ENCODE data around the gene SYT1. TPM values are rescaled to one million over a fixed set of nuclear protein-coding genes. Genes with fewer than 3 reads are reported as not detected.

SYT1 gene
- total RNA-seq, 6 donors from 2014 or later, result 0.52 to 0.67 (median 0.59) TPM; not detected in 3

- no peaks in the 10 kb centered on the region for H3K9me3 ChIP-seq
- WGBS, 2 donors, result 93 to 97% methylated on average over 1 of the region's 1 CpG
- no peak overlapping the region for H3K4me3 ChIP-seq
- DNase-seq, result no peak
- TF ChIP-seq CTCF (IDR thresholded peaks at IDR 0.05), result no peak
- TF ChIP-seq POLR2AphosphoS5 (IDR thresholded peaks at IDR 0.05), result no peak
- no peaks in the 10 kb centered on the region for H3K36me3 ChIP-seq
- H3K4me1 ChIP-seq, result no peaks in the 10 kb centered on the region
- H3K27me3 ChIP-seq, result no peaks in the 10 kb centered on the region
- H3K27ac ChIP-seq, result no peak overlapping the region
- ATAC-seq (ENCODE audit: low FRiP score in 2 of 2), result no peak
Observed at GRCh38 chr12:79071498-79071897, 206.9 kb downstream of the SYT1 start.

- DNase-seq (no peak), ATAC-seq (ENCODE audit: low FRiP score in 2 of 2) (no peak)
- TF ChIP-seq POLR2AphosphoS5 (IDR thresholded peaks at IDR 0.05), result no peak
- no peak for TF ChIP-seq POLR2A (IDR thresholded peaks at IDR 0.05)
- TF ChIP-seq EP300 (IDR thresholded peaks at IDR 0.05), result no peak
- TF ChIP-seq CTCF (IDR thresholded peaks at IDR 0.05), result no peak
- Histone ChIP-seq H3K36me3 (no peaks in the 10 kb centered on the region), H3K27ac (no peak overlapping the region), H3K4me1 (no peaks in the 10 kb centered on the region), H3K9me3 (no peaks in the 10 kb centered on the region), H3K4me3 (no peak overlapping the region), H3K27me3 (no peaks in the 10 kb centered on the region)
- WGBS, 2 donors, result 93 to 94% methylated on average over 2 of the region's 2 CpGs
Observed at GRCh38 chr12:79073506-79073905, 208.9 kb downstream of the SYT1 start.

GRCh38 chr12:79082595-79082994, 218.0 kb downstream of the SYT1 start:
- Histone ChIP-seq H3K9me3 (no peaks in the 10 kb centered on the region), H3K36me3 (no peaks in the 10 kb centered on the region), H3K4me1 (no peaks in the 10 kb centered on the region), H3K27me3 (no peaks in the 10 kb centered on the region), H3K27ac (no peak overlapping the region), H3K4me3 (no peak overlapping the region)
- TF ChIP-seq EP300 (IDR thresholded peaks at IDR 0.05) (no peak), POLR2A (IDR thresholded peaks at IDR 0.05) (no peak), POLR2AphosphoS5 (IDR thresholded peaks at IDR 0.05) (no peak), CTCF (IDR thresholded peaks at IDR 0.05) (no peak)
- ATAC-seq (ENCODE audit: low FRiP score in 2 of 2), result no peak
- no peak for DNase-seq
- 79 to 86% methylated on average over 1 of the region's 1 CpG for WGBS, 2 donors

- H3K27me3 ChIP-seq, result no peaks in the 10 kb centered on the region
Observed at GRCh38 chr12:79083181-79083580, 218.6 kb downstream of the SYT1 start.

More at GRCh38 chr12:79083181-79083580, 218.6 kb downstream of the SYT1 start:
- no peak overlapping the region for H3K4me3 ChIP-seq
- ATAC-seq (ENCODE audit: low FRiP score in 2 of 2) (no peak), DNase-seq (no peak)
- TF ChIP-seq POLR2AphosphoS5 (IDR thresholded peaks at IDR 0.05) (no peak), POLR2A (IDR thresholded peaks at IDR 0.05) (no peak), CTCF (IDR thresholded peaks at IDR 0.05) (no peak), EP300 (IDR thresholded peaks at IDR 0.05) (no peak)
- no peak overlapping the region for H3K27ac ChIP-seq
- H3K4me1 ChIP-seq, result no peaks in the 10 kb centered on the region
- H3K9me3 ChIP-seq, result no peaks in the 10 kb centered on the region
- H3K36me3 ChIP-seq, result no peaks in the 10 kb centered on the region

Data from upper lobe of left lung (tissue), 6 donors.